ENCODE measurements around the gene G6PC3.

- TF ChIP-seq CTCF (IDR thresholded peaks at IDR 0.05; ENCODE audit: poor library complexity) (no peak), EZH2 (IDR thresholded peaks at IDR 0.05; ENCODE audit: borderline replicate concordance) (no peak), EZH2phosphoT487 (IDR thresholded peaks at IDR 0.05; ENCODE audit: low read depth, severe bottlenecking, unreplicated experiment) (no peak)
Observed at GRCh38 chr17:44095647-44096496, 25.3 kb downstream of the G6PC3 start.

Data from hepatocyte (in vitro differentiated cells).